Glomerular endothelial cell (primary cell): ENCODE measurements around the gene MEX3B. TPM values are rescaled to one million over a fixed set of nuclear protein-coding genes. Genes with fewer than 3 reads are reported as not detected.
"Not testable (repeated sequence)": the region's sequence is repeated elsewhere in the genome, so short reads cannot be mapped to it uniquely, and the experiment has no call there.

Source experiments
- DNase-seq: peaks from one replicate; pipeline ENCODE4 v3.0.0-alpha.2; 2011; ENCODE audit warnings: low read depth, low spot score; ENCODE audit errors: extremely low read depth
- total RNA-seq: library from RNA; depleted of rRNA; stranded (reverse); fragments of >200 nt; gene quantifications from 2 replicates; pipeline ENCODE4 v1.2.3, GENCODE V29; 2015

MEX3B gene
- total RNA-seq, 1 donor from 2014 or later: 23.6 TPM

- DNase-seq: no peak
Observed at GRCh38 chr15:82014989-82015388, 30.8 kb downstream of the MEX3B start.

- DNase-seq: no peak
Observed at GRCh38 chr15:82012908-82013307, 32.9 kb downstream of the MEX3B start.

GRCh38 chr15:82005239-82005638, 40.6 kb downstream of the MEX3B start:
- no peak for DNase-seq

DNA sequence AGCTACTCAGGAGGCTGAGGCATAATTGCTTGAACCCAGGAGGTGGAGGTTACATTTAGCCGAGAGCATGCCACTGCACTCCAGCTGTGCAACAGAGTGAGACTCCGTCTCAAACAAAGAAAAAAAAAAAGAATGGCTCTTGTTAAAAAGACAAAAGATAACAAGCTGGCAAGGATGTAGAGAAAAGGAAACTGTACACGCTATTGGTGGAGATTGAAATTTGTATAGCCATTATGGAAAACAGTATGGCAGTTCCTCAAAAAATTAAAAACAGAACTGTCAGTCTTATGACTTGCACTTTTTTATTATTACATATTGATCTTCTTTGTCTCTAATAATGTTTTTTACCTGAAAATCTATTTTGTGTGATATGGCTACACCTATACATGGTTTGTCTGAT, 41.9 kb downstream of the MEX3B start:
- no peak for DNase-seq

DNA sequence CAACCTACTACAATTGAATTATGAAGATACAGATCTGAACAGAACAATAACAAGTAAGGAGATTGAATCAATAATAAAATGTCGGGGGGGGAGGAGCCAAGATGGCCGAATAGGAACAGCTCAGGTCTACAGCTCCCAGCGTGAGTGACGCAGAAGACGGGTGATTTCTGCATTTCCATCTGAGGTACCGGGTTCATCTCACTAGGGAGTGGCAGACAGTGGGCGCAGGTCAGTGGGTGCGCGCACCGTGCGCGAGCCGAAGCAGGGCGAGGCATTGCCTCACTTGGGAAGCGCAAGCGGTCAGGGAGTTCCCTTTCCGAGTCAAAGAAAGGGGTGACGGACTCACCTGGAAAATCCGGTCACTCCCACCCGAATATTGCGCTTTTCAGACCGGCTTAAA, 50.7 kb downstream of the MEX3B start:
- not testable (repeated sequence) for DNase-seq

DNA sequence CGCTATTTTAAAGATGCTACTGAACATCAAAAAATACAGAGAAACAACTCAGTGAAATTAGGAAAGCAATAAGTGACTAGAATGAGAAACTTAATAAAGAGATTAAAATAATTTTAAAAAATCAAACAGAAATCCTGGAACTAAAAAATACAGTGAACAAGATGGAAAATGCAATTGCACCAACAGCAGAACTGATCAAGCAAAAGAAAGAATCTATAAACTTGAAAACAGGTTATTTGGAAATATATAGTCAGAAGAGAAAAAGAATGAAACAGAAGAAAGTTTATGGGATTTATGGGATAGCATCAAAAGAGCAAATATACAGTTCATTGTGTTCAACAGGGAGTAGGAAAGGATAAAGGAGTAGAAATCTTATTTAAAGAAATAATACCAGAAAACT, 53.3 kb downstream of the MEX3B start:
- DNase-seq: no peak

Other genes starting within 250 kb of the MEX3B start
- 16.0 and 19.8 TPM in 2 replicates for gene EFL1, start 216.7 kb upstream of the MEX3B start, total RNA-seq
- gene SAXO2, start 216.8 kb upstream of the MEX3B start, total RNA-seq: not detected in 2 replicates